Glutamatergic neuron (in vitro differentiated cells): ENCODE data around the gene VANGL2. TPM values are rescaled to one million over a fixed set of nuclear protein-coding genes. Genes with fewer than 3 reads are reported as not detected.
A peak's percentile ranks its signal among the peaks of the same experiment; 100 is the strongest.

Source experiments
- DNase-seq: peaks from one replicate; pipeline ENCODE4 v3.0.0; 2022
- H3K27ac Mint-ChIP-seq: one replicate; pipeline ENCODE4 v1.8.0; 2020; ENCODE audit warnings: mild to moderate bottlenecking, mixed read lengths, inconsistent platforms; ENCODE audit not compliant: unreplicated experiment
- H3K27me3 Mint-ChIP-seq: one replicate; pipeline ENCODE4 v1.8.0; 2020; ENCODE audit warnings: mild to moderate bottlenecking, moderate library complexity, mixed read lengths, inconsistent platforms; ENCODE audit not compliant: unreplicated experiment
- H3K36me3 Mint-ChIP-seq: one replicate; pipeline ENCODE4 v1.8.0; 2020; ENCODE audit warnings: mild to moderate bottlenecking, mixed read lengths, inconsistent platforms; ENCODE audit not compliant: unreplicated experiment
- H3K4me1 Mint-ChIP-seq: one replicate; pipeline ENCODE4 v1.8.0; 2020; ENCODE audit warnings: mild to moderate bottlenecking, low read depth, mixed read lengths, inconsistent platforms; ENCODE audit not compliant: unreplicated experiment
- H3K4me3 Mint-ChIP-seq: one replicate; pipeline ENCODE4 v1.8.0; 2020; ENCODE audit warnings: mild to moderate bottlenecking, mixed read lengths, inconsistent platforms; ENCODE audit not compliant: unreplicated experiment
- H3K9me3 Mint-ChIP-seq: one replicate; pipeline ENCODE4 v1.8.0; 2020; ENCODE audit warnings: mild to moderate bottlenecking, moderate library complexity, mixed read lengths, inconsistent platforms; ENCODE audit not compliant: unreplicated experiment
- CTCF ChIP-seq: fragments of 200-600 bp; sonication (generic); IDR thresholded peaks from one replicate; pipeline ENCODE4 v1.5.0; 2021; ENCODE audit not compliant: partially characterized antibody, unreplicated experiment
- total RNA-seq: library from RNA; stranded (reverse); fragmentation: NEBNext Ultra II Directional; extraction: Animal tissue kit (Norgen Biotek cat#: 25700); gene quantifications from one replicate; pipeline ENCODE4 v1.2.1, GENCODE V29; 2021; ENCODE audit not compliant: unreplicated experiment

VANGL2 gene
- total RNA-seq, 1 donor from 2014 or later: 79.4 TPM

DNA sequence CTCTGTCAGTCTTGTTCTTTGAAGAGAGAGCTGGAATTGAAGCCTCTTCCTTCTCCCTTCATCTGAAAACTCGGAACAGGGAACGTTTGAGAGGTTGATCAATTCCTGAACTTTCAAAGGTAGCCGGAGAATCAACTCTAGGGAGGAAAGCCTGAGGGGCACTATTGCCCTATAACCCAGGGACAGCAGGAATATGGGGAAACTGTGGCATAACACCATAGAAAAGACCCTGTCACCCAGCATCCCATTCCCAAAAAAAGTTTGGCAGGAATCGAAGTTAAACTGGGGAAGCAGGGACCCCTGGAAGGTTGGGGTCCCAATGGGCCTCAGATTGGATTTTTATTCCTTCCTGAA, 38.6 kb upstream of the VANGL2 start:
- H3K4me1 Mint-ChIP-seq: peaks cover 78% of the 10 kb centered on the region
- DNase-seq: no peak
- peaks cover 4% of the 10 kb centered on the region for H3K36me3 Mint-ChIP-seq
- H3K4me3 Mint-ChIP-seq: peak overlapping the region; percentile 97
- peaks cover 47% of the 10 kb centered on the region for H3K27me3 Mint-ChIP-seq
- peak overlapping the region; percentile 100 for H3K27ac Mint-ChIP-seq
- no peak for TF ChIP-seq CTCF
- H3K9me3 Mint-ChIP-seq: peaks cover 58% of the 10 kb centered on the region

- DNase-seq: peak; percentile 84
- peaks cover 63% of the 10 kb centered on the region for H3K9me3 Mint-ChIP-seq
- peak overlapping the region; percentile 97 for H3K4me3 Mint-ChIP-seq
- H3K36me3 Mint-ChIP-seq: no peaks in the 10 kb centered on the region
- peaks cover 73% of the 10 kb centered on the region for H3K4me1 Mint-ChIP-seq
- H3K27me3 Mint-ChIP-seq: peaks cover 52% of the 10 kb centered on the region
- TF ChIP-seq CTCF: no peak
- peak overlapping the region; percentile 100 for H3K27ac Mint-ChIP-seq
Measured at GRCh38 chr1:160362168-160362957, 38.0 kb upstream of the VANGL2 start.

DNA sequence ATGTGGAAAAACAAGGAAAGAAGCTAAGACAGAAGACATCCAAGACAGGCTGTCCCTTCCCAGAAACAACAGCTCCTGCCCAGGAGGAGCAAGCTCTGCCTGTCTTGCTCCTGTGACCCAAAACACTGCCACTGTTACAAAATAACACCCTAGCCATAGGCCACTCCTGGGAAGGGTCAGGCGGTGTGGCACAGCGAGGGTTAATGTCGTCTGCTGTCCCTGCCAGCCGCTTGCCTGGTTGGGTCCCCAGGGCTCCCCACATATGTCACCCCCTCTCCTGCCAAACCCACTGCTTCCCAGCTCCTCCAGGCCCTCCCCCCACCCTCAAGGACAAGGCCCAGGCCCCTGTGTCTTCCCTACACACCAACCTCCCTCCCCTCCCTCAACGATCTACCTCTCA, 37.4 kb upstream of the VANGL2 start:
- TF ChIP-seq CTCF: no peak
- Mint-ChIP-seq H3K27me3 (peaks cover 58% of the 10 kb centered on the region), H3K36me3 (no peaks in the 10 kb centered on the region), H3K27ac (peak overlapping the region; percentile 100), H3K4me3 (peak overlapping the region; percentile 97), H3K9me3 (peaks cover 69% of the 10 kb centered on the region), H3K4me1 (peaks cover 68% of the 10 kb centered on the region)
- DNase-seq: peak; percentile 86

DNA sequence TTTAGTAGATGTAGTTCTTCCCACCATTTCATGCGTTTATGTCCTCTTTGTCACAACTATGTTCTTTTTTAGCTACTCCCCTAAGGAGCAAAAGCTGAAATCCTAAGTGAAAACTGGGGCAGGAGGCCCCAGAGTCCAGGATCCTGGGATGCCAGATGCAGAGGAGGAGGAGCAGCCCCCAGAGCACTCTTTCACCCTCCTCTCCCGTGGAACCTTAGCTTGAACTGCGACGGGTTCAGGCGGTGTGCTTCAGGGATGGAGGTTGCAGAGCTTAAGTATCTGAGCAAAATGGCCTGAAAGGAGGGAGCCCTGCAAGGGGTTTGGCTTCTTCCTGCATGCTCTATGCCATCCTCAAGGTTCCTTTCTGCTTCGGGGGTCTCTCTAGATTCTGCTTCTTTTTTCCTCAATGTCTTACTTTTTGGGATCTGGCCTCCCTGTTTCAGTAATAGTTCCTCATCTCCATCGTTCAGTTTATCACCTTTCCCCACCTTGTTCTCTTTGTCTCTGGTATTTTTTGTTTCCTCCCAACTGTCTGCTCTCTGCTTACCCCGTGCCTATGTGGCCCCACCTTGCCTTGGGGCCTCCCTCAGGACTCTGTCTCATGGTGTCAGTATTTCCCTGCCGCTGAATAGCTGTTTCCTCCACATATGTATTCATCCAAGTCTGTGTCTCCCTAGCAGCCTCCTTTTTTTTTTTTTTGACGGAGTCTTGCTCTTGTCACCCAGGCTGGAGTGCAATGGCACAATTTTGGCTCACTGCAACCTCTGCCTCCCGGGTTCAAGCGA, 36.2 kb upstream of the VANGL2 start:
- H3K4me1 Mint-ChIP-seq: peaks cover 58% of the 10 kb centered on the region
- peaks cover 63% of the 10 kb centered on the region for H3K27me3 Mint-ChIP-seq
- peak; percentile 38 for DNase-seq
- H3K9me3 Mint-ChIP-seq: peaks cover 79% of the 10 kb centered on the region
- TF ChIP-seq CTCF: no peak
- peak overlapping the region; percentile 97 for H3K4me3 Mint-ChIP-seq
- peak overlapping the region; percentile 100 for H3K27ac Mint-ChIP-seq
- H3K36me3 Mint-ChIP-seq: no peaks in the 10 kb centered on the region

GRCh38 chr1:160365325-160365724, 35.0 kb upstream of the VANGL2 start:
- peaks cover 50% of the 10 kb centered on the region for H3K4me1 Mint-ChIP-seq
- peaks cover 87% of the 10 kb centered on the region for H3K9me3 Mint-ChIP-seq
- H3K27ac Mint-ChIP-seq: peak overlapping the region; percentile 100
- H3K36me3 Mint-ChIP-seq: peaks cover 6% of the 10 kb centered on the region
- H3K27me3 Mint-ChIP-seq: peaks cover 72% of the 10 kb centered on the region
- TF ChIP-seq CTCF: no peak
- H3K4me3 Mint-ChIP-seq: peak overlapping the region; percentile 97
- peak; percentile 49 for DNase-seq
